HG02885 (cell line): ENCODE measurements around the gene RAB27A.

Experiments used
- ATAC-seq: cut with Tn5 transposase; IDR thresholded peaks from one replicate; pipeline ENCODE4 v1.9.1; 2021; ENCODE audit warnings: mild to moderate bottlenecking; ENCODE audit not compliant: unreplicated experiment, poor library complexity

The RAB27A gene

GRCh38 chr15:55230953-55231352 lies 58.7 kb downstream of the RAB27A start:
- ATAC-seq: no peak

GRCh38 chr15:55230051-55230670 lies 59.5 kb downstream of the RAB27A start:
- no peak for ATAC-seq

GRCh38 chr15:55226127-55226526 lies 63.5 kb downstream of the RAB27A start:
- ATAC-seq: no peak

- ATAC-seq: peak; percentile 45
Observed at GRCh38 chr15:55224892-55225291, 64.7 kb downstream of the RAB27A start.

- ATAC-seq: peak; percentile 68
Observed at GRCh38 chr15:55222588-55222987, 67.0 kb downstream of the RAB27A start.

GRCh38 chr15:55221090-55222011 lies 68.3 kb downstream of the RAB27A start:
- ATAC-seq: peak; percentile 47

- ATAC-seq: no peak
Observed at GRCh38 chr15:55220606-55221005, 69.0 kb downstream of the RAB27A start.

GRCh38 chr15:55218056-55218455 lies 71.6 kb downstream of the RAB27A start:
- ATAC-seq: no peak

- no peak for ATAC-seq
Observed at GRCh38 chr15:55204464-55204863, 85.1 kb downstream of the RAB27A start.

GRCh38 chr15:55202206-55202605 lies 87.4 kb downstream of the RAB27A start:
- no peak for ATAC-seq

- ATAC-seq: no peak
Observed at GRCh38 chr15:55198706-55199105, 90.9 kb downstream of the RAB27A start.

GRCh38 chr15:55197719-55198118 lies 91.9 kb downstream of the RAB27A start:
- no peak for ATAC-seq

GRCh38 chr15:55197362-55197705 lies 92.3 kb downstream of the RAB27A start:
- ATAC-seq: peak; percentile 22

GRCh38 chr15:55196458-55197361 lies 92.9 kb downstream of the RAB27A start, which contains the start of gene RSL24D1:
TSS of gene RSL24D1 (minus strand) at chr15:55196941. CDS start at chr15:55196890, 51 bp downstream.
- peak; percentile 95 for ATAC-seq

- ATAC-seq: no peak
Observed at GRCh38 chr15:55195996-55196395, 93.6 kb downstream of the RAB27A start.

GRCh38 chr15:55194256-55194655 lies 95.4 kb downstream of the RAB27A start:
- no peak for ATAC-seq

GRCh38 chr15:55186331-55186730 lies 103.3 kb downstream of the RAB27A start:
- no peak for ATAC-seq

- no peak for ATAC-seq
Observed at GRCh38 chr15:55183679-55184078, 105.9 kb downstream of the RAB27A start.

GRCh38 chr15:55179141-55179540 lies 110.5 kb downstream of the RAB27A start:
- ATAC-seq: no peak

GRCh38 chr15:55170361-55170760 lies 119.3 kb downstream of the RAB27A start:
- ATAC-seq: no peak
